Stimulated activated CD8-positive, alpha-beta memory T cell treated with anti-CD3 and anti-CD28 coated beads, Interleukin-15, amount 100 ng/mL, for 48 hours (primary cell): Measurements from ENCODE around the gene REV3L.
A peak's percentile ranks its signal among the peaks of the same experiment; 100 is the strongest.

Experiments used
- DNase-seq, 2 donors: peaks; one replicate each; pipeline ENCODE4 v3.0.0-alpha.2; 2020; ENCODE audit warnings: low read depth in 2 of 2

Gene REV3L

DNA sequence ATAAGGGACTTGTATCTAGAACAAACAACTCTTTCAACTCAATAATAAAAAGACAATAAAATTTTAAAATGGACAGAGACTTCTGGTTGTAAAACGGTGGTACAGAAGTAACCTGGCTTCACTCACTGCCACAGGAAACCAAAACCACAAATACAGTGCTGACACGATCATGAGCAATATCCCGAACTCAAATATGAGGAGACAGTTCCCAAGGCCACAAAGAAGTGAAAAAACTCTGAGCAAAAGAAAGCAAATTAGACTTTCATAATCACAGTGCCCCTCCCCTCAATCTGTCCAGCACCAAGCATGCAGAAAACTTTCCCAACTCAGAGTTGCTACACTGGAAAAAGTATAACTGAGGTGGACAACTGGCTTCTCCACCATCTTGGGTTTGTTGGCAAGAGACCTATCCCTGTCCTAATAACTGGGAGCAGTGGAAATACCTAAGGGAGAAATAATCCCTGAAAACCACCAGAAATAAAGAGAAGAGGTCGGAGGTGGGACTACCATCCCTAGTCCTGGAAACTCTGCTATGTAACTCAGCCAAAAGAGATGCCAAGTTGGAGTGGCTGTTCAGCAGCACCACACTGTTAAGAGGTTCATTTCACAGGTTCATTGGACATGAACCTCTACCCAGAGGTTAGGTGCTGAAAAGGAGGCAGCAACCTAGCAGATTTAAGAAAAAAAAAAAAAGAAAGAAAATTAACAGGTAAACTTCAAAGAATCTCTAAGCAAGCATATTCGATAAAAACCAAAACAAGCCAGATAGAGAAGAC, 55.5 kb downstream of the REV3L start:
- peak in 1 of 2 donors; percentile 4 for DNase-seq

DNA sequence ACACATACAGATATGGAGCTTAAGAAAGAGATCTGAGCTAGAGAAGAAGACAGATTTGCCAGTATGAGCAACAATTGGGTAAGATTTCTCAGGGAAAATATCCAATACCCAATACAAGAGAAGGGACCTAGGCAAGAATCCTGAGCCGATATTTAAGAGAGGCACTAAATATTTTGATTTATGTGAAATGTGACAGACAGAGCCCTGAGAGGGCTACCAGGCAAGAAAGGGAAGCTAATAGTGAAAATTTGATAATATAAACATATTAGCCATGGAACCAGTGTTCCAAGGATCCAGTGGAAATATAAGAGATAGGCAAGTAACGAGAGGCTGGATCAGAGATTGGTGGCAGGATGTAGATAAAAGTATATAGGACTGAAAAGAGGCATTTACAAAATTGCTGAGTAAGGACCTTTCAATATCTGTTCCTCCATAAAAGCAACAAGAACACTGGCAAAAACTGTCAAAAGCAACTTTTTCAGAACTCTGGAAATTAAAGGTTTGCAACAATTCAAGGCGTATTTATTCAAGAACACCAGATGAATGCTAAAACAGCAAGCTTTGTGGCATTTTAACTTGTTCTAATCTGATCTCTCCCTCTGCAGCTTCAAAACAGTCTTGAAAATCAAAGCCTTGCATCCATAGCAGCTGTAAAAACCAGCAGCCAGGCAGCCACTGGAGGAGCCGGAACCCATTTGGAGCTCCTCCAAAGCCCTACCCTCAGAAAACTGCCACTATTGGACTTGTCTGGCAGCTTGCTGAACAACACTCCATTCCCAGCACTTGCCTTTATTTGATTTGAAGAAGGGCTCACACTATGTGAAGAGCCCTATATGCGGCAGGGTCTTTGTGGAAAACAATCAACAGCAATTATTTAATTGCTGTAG, 58.8 kb downstream of the REV3L start:
- no peak for DNase-seq

DNA sequence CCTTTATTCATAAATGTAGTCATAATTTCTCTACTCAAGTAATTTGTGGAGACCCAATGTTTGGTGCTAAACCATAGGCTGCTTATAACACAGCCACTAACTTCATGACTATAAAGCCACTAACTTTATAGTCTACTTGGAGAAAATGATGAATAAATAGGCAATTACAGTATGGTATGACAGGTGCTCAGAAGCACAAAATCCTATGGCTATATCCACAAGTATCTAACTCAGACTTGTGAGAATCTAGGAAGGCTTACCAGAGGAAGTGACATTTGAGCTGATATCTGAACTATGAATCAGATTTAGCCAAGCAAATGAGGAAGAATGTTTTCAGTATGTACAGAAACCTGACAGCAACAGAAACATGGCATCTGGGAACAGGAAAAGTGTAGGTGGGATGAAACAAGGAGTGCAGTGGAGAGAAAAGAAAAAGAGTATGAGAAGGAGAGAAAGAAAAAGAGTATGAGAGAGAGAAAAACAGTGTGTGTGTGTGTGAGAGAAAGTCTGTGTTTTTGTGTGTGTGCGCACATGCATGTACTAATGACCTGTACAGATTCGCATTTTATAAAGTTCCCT, 59.9 kb downstream of the REV3L start:
- DNase-seq: no peak

DNA sequence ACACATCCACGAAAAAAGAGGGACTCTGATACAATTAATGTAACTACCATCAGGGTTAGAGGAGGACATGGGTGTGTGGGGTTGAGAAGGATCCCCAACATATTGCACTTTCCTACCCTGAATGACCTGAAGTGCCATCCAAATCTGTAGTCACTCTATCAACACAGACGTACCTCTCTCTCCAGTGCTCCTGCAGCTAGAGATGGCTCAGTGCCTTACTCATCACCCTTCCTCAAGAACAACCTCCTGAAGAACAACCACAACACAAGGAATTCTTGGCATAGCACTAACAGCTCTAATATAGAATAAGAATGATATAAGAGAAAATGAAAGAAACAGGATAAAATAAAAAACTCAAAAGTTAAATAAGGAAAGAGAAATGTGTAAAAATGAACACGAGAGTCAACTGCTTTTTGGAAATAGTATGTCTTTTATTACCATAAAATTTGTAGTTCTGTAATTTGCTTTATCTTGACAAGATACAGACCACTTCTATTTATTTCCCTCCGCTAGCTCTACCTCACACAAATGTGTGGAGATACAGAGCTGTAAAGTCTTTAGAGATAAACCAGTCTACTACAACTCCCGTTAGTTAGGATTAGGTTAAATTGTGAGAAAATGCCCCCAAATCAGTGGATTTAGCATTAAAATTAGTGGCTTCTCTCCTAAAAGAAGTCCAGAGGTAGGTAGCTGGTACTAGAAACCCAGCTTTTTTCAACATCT, 63.9 kb downstream of the REV3L start:
- DNase-seq: no peak

DNA sequence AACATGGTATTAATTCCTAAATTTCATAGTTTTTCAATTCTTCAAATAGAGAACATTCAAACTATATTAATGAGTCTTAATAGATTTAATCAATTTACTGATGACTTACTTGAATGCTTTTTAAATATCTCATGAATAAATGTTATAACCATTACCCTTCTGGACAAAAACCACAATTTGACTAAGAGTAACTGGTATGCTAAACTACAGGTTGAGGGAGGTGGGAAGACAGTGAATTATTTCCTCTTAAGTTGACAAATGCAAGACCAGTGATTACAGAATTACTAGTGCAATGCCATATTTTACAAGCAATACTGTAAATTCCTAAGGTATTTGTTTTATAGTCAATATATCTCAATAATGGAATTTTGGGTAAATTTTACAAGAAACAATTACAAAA, 65.1 kb downstream of the REV3L start:
- DNase-seq: no peak

DNA sequence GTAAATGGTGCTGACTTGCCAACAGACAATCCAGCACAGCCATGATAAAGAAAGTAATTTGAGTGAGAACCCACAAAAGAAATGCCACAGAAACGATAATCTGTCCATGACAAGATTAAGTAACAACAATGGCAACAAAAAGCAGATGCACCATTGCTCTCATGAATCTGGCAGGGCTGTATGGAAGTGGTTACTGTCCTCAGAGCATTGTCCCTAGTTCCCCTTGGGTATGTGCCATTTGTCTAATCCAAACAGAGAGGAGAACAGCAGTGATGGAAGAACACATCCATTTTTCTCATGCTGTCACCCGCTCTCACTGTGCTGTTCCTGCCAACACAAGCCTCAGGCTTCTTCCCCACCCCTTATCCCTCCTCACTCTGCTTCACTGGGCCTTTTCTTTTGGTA, 65.8 kb downstream of the REV3L start:
- DNase-seq: no peak

DNA sequence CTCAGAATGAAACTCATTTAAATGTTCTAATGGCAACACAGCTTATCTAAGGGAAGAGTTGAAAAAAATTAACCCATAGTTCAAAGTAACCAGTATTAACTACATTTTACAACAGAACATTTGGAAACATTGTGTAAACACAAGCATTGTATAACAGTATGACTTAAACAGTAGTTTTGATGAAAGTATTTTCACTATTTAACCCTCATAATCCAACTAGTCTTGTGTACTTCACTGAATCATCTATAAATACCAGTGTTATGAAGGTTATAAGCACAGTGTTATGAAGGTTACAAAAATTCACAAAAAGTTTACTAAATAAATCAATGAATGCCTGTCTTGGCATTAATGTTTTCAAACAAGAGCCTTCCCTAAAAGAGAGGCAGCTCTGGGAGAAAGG, 66.5 kb downstream of the REV3L start:
- no peak for DNase-seq

DNA sequence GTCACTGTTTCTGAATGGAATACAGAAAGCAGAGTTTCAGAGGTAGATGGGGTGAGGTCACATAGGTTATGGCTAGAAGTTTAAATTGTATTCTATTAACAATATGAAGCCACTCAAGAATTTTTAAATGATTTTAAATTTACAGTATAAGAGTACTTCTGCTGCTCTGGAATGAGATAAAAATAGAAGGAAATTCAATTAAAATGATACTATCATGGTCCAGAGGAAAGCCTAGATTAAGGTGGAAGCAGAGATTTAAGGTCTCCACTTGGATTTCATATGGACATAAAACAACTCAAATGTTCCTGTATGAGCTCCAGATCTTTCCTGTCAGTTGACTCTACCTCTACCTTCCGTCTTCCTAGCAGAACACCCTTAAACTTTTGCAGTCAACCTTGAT, 68.6 kb downstream of the REV3L start:
- no peak for DNase-seq

DNA sequence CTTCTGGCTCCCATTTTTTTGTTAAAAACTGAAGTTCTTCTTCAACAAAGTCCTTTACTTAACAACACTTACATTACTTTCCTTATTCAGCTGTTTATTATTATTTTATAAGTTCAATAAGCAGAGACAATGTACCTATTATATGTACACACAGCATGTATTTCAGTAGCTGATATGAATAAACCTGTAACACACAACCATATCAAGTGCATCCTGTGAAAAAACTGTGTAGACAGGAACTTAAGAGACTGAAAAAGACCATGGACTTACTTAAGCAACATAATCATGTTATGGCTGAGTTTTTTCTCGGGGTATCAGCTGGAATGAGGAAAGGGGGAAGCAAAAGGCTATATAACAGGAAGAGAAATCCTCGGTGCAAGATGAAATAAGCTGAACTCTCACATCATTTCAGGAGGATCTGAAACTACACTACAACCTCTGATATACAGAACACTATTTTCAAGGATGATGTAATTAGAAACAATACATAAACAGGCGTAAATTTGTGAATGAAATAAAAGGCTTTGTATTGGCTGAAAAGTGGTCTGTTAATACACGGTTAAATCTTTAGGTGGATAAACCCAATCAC, 70.9 kb downstream of the REV3L start:
- no peak for DNase-seq

DNA sequence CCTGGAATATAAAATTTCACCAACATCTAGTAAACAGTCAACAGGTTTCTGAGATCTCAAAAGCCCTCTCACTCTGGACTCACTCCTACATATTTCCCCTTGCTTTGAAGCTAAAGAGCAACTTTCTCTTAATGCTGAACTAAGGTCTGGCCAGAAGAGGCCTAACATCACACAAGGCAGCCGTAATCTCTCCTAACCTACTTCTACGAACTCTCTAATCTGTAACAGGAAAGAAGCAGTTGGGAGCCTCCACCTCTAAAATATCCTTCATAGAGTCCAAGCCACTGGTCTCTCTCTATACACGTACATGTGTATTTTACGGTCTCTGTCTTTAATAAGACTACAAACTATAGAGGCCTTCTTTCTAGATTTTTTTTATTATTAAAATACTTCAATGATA, 72.0 kb downstream of the REV3L start:
- no peak for DNase-seq

DNA sequence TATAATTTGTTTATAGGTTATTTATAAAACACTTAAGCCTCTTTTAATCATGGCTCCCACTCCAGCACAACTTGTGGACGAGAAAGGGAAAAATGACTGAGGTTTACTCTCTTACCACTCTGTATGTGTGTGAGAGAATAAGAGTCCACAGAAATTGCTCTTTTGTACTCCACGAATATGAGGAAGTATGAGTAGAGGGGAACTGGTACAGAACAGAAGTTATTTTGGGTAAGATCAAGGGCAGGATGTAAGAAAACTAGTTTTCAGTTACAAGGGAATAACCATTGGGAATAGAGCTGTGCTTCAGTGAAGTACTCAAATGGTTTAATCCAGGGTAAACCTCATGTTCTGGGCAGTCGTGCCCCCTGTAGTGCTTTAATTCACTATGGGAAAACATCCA, 72.6 kb downstream of the REV3L start:
- DNase-seq: no peak

DNA sequence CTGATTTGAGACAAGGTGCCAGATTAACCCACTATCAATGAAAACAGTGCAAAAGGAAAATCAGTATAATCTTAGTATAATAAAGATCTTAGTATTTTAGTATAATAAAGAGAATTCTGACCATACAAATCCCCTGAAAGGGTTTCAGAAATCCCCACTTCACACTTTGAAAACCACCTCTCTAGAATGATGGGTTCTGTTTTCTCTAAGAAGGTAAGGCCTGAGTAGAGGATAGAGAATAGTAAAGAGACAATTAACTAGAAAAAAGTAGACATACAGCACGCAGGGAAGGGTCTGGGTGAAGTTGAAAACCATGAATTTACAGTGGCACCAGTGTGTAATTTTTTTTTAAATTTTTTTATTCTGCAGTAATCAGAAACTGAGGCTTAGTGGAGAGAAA, 73.6 kb downstream of the REV3L start:
- no peak for DNase-seq

DNA sequence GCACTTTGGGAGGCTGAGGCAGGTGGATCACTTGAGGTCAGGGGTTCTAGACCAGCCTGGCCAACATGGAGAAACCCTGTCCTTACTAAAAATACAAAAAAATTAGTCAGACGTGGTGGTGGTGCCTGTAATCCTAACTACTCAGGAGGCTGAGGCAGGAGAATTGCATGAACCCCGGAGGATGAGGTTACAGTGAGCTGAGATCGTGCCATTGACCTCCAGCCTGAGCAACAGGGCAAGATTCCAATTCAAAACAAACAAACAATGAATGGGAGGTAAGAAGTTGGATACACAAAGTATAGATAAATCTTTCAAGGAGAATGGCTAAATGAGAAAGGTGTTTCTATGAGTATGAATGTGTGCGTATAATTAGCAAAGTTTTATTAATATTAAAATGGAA, 75.3 kb downstream of the REV3L start:
- DNase-seq: no peak

DNA sequence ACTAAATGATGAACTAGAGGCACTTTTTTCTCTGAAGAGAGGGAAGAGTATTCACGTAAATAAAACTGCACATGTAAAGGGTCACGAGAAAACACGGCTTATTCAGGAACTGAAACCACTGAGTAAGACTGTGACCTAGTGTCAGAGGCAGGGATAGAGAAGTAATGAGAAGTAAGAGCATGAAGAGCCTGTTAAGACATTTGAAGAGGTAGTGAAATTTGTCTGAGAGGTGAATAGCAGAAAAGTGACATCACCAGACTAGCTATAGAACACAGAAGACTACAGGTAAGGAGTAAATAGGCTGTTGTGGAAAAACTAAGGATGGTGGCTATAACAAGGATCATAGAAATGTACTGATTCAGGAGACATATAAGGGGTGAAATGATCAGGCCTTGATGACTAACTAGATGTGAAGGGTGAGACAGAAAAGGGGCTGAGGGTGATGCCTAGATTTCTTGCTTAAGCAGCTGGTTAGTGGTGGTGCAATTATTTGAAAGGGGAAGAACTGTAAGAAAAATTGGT, 76.8 kb downstream of the REV3L start:
- no peak for DNase-seq

DNA sequence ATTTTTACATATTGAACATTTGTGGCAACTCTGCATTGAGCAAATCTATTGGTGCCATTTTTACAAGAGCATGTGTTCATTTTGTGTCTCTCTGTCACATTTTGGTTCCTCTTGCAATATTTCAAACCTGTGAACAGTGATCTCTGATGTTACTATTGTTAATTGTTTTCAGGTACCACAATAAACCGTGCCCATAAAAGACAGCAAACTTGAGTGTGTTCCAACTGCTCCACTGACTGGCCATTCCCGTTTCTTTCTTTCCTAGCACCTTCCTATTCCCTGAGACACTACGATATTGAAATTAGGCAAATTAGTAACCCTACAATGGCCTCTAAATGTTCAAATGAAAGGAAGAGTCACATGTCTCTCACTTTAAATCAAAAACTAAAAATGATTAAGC, 79.6 kb downstream of the REV3L start:
- DNase-seq: no peak

DNA sequence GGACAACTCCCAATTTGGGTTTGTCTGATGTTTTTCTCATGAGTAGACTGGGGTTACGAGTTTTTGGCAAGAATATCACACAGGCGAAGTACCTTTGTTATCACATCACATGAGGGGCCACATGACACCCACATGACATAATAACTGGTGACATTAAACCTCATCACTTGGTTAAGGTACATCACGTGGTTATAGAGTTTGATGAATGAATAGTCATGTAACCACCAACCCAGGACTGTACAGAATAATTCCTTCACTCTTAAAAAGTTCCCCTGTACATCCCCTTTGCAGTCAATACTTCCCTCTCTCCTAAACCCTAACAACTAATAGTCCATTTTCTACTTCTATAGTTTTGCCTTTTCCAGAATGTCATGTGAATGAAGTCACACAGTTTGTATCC, 83.4 kb downstream of the REV3L start:
- DNase-seq: no peak

DNA sequence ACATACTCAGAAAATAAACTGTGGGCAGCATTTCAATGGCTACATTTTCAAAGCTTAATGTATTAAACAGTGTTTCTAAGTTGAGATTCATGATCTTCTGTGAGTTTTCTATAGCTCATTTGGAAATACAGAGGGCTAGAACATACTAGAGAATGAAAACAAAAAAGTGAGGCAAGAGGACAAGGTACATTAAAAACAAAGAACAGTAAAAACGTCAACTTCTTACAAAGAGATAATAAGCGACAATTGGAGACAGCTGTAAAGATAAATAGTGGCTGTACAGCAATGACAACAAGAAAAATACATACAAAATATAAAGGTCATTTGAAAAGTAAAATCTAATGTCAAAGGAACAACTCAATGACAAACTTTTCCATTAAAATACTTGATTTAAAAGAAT, 94.3 kb downstream of the REV3L start:
- no peak for DNase-seq

DNA sequence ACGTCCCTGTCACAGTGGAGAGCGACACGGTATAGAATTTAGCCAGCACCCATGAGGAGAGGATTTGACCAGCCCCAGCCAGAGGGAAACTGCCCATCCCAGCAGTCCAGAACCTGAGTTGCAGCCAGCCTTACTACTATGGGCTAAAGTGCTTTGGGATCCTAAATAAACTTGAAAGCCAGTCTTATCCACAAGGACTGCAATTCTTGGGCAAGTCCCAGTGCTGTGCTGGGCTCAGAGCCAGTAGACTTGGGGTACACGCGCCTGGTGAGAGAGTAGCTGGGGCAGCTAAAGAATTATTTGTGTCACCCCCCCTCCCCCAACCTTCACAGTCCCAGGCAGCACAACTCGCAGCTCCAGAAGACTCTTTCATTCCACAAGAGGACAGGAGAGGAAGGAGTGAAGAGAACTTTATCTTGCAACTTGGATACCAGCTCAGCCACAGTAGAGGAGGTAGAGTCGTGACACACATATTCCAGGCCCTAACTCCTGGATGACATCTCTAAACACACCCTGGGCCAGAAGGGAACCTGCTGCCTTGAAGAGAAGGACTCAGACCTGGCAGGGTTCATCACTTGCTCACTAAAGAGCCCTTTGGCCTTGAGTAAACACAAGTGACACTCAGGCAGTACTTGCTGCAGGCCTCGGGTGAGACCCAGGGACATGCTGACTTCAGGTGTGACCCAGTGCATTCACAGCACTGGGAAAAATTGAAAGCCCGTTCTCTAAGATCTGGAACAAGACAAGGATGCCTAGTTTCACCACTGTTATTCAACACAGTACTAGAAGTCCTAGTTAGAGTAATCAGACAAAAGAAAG, 100.3 kb downstream of the REV3L start:
- DNase-seq: no peak

DNA sequence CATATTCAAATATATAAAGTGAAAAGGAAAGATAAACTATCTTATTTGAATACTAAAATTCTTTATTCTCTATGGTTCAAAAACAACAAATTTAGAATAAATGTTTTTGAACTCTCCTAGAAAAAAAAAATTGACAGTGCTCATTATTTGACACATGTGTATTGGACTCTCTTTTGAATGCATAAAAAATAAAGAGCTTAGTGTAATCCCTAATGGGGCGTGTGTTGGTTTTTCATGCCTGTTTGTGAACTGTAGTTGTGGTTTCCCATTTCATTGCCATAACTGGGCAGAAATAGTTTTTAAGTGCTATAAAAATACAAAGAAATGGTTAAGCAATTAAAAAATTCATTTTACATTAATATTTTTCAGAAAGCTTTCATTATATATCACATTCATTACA, 101.3 kb downstream of the REV3L start:
- no peak for DNase-seq

DNA sequence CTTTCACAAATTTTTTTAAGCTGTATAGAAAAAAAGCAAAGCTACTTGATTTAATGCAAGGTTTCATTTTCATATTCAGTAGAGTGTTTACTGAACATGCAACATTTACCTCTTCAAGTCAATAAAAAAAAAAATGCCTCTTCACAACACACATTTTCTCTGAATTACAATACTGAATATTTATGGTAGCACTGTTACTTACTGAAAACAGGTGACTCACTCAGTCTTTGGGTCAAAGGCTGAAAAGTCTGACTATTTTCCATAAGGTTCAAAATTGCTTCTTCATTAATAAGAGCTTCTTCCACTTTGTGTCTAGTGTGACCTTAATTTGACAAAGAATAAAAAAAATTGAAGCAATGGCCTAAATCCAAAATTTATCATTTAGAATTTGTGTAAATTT, 101.9 kb downstream of the REV3L start:
- DNase-seq: no peak

DNA sequence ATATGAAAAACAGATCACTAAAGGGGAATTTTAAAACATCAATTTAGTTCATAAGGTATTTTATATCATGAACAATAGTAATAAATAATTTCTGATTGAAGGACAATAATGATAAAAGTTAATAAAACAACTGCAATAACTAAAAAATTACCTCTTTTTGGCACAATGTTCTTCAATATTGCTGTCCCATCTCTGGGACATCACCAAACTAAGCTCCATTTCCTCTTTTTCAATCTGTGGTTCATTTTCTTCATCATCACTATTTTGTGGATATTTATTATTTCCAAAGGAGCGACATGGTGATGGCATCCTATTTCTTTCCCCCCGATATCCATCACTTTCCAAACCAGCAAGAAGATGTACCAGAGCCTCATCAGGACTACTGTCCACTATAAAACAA, 103.2 kb downstream of the REV3L start:
- DNase-seq: no peak
